SK-MEL-5 (cell line): ENCODE measurements around the gene SOX6. TPM values are rescaled to one million over a fixed set of nuclear protein-coding genes. Genes with fewer than 3 reads are reported as not detected.

Source experiments
- DNase-seq: peaks from one replicate; pipeline ENCODE4 v3.0.0-alpha.2; 2016; ENCODE audit warnings: low read depth, low spot score
- in situ Hi-C: cut with HindIII; loops from 2 replicates; pipeline ENCODE4 v1.10.0; 2016; ENCODE audit warnings: low sequenced_read_pairs, high pct_unique_total_duplicates, low pct_unique_long_range_greater_than_20kb
- total RNA-seq: library from RNA; depleted of rRNA; stranded (reverse); fragments of >200 nt; shearing (Covaris generic); gene quantifications from 2 replicates; pipeline ENCODE4 v1.2.3, GENCODE V29; 2014

Gene SOX6
- total RNA-seq, 1 experiment from 2014 or later = 84.9 TPM

DNA sequence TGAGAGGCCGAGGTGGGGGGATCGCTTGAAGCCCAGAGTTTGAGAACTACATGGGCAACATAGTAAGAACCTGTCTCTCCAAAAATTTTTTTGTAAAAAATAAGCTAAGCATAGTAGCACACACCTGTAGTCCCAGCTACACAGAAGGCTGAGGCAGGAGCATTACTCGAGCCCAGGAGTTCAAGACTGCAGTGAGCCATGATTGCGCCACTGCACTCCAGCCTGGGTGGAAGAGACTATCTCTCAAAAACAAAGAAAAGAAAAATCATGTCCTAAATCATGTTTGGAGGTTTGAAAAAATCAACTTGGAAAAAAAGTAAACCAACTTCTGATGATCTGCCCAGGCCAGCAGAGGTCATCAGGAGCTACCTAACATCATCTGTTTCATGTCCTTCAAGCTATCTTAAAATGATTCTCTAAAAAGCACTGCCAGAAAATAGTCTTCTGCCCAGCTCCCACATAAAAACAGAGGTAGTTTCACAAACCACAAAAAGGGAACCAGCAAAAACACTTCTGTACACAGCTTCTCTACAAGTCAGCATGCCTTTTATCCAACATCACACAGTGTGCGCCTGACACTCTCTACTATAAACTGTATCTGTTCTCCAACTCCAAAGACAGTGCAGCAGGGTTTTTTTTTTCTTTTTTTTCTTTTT lies 165.0 kb downstream of the SOX6 start:
- in situ Hi-C loops = no loop called here
- no peak for DNase-seq

GRCh38 chr11:16186680-16187079 lies 169.7 kb downstream of the SOX6 start:
- in situ Hi-C loops = no loop called here
- DNase-seq = no peak

GRCh38 chr11:16185042-16185441 lies 171.3 kb downstream of the SOX6 start:
- no peak for DNase-seq
- in situ Hi-C loops = no loop called here

GRCh38 chr11:16184588-16184987 lies 171.8 kb downstream of the SOX6 start:
- in situ Hi-C loops = no loop called here
- DNase-seq = peak; percentile 66

DNA sequence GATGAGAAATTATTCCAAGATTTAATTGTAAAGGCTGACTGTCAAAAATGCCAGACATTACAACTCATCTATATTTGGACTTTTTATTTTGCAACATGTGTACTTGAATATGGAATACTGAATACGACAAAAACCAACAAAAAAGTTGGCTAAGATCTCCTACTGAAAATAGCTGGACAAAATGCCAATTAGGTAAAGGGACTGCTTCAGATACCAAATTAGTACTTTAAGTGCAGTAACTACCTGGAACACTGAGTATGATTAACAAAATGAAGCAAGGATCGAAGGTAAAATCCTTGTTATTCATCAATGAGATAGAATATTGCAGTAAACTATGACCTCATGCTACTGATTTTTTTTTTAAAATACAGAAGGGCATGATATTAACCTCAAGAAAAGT lies 173.8 kb downstream of the SOX6 start:
- in situ Hi-C loops = no loop called here
- no peak for DNase-seq

GRCh38 chr11:16180868-16181267 lies 175.5 kb downstream of the SOX6 start:
- in situ Hi-C loops = no loop called here
- DNase-seq = no peak

- DNase-seq = no peak
- in situ Hi-C loops = no loop called here
Measured at GRCh38 chr11:16179676-16180075, 176.7 kb downstream of the SOX6 start.

DNA sequence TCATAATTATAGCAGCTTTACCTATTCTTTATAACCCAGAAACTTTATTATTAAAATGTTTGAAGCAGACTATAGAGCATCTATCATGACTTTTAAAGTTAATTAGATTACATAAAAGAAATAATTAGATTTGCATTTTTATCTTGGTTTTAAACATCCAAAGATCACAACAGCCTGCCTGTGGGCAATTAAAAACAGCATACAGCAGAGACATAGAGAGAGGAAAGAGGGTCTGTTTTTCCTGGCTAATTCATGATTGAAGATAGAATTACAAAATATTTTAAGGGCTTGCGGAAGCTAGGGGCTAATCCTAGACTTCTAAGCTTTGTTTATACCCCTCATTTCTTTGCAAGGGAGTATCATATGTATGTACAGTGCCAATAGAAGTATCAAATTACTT lies 178.1 kb downstream of the SOX6 start:
- in situ Hi-C loops = no loop called here
- DNase-seq = no peak

GRCh38 chr11:16177688-16178087 lies 178.7 kb downstream of the SOX6 start:
- no peak for DNase-seq
- in situ Hi-C loops = no loop called here

DNA sequence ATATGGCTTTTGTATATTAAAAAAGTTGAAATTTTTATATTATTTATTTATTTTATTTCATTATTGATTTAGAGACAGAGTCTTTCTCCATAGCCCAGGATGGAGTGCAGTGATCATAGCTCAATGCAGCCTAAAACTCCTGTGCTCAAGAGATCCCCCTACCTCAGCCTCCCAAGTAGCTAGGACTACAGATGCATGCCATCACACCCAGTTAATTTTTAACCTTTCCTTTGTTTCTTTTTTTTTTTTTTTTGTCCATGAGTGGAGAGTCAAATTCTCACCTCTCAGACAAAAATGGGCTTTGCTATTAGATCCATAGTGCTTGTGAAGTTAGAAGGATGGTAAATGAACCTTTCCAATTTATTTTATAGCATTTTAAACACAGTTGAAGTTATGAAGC lies 182.5 kb downstream of the SOX6 start:
- DNase-seq = no peak
- in situ Hi-C loops = no loop called here

DNA sequence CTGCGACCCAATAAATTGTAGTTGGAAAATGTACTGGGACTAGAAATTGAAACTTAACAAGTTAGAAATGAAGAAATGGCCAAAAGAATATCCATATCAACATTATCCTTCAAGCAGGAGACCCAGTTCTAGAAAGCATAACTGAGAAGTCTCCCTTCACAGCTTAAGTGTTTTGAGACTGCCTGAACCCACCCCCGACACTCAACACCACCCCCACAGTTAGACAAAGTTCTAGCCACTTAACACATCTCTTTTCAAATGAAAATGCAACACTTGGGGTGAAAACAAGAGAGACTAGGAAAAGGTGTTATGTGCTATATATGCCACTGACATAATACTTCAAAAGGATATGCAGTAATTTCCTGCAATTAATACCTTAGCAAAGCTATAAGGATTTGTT lies 184.5 kb downstream of the SOX6 start:
- no peak for DNase-seq
- in situ Hi-C loops = no loop called here

GRCh38 chr11:16169956-16170847 lies 186.1 kb downstream of the SOX6 start:
- no peak for DNase-seq
- in situ Hi-C loops = no loop called here

- in situ Hi-C loops = no loop called here
- DNase-seq = peak; percentile 23
Measured at GRCh38 chr11:16169541-16169940, 186.8 kb downstream of the SOX6 start.

DNA sequence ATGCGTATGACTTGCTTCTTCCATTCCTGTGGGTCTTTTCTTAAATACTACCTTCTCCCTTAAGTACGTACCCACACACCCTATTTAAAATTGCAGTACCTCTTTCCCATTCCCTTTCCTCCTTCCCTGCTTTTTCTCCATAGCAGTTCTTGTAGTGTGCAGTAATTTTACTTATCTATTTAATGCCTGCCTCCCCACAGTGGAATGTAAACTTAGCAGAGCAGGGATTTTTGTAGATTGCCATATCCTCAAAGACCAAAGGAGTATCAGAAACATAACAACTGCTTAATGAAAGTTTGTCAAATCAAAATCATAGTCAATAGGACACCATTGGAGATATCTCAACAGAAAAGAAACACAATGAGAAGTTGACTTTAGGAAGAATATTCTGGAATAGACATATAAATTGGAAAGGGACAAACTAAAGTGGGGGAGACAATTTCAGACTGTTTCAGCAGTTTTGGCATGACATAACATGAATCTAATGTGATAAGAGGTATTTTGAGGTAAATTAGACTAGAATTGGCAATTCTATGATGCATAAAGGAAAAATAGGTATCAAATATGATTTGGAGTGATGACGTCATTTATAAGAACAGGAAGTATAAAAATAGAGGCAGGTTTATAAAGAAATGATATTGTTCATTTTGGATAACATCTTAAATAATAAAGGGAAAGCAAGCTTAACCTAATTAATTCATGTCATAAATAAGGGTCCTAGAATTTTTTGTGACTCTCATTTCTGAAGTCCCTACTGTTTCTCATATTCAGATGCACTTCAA lies 188.4 kb downstream of the SOX6 start:
- DNase-seq = no peak
- in situ Hi-C loops = no loop called here

DNA sequence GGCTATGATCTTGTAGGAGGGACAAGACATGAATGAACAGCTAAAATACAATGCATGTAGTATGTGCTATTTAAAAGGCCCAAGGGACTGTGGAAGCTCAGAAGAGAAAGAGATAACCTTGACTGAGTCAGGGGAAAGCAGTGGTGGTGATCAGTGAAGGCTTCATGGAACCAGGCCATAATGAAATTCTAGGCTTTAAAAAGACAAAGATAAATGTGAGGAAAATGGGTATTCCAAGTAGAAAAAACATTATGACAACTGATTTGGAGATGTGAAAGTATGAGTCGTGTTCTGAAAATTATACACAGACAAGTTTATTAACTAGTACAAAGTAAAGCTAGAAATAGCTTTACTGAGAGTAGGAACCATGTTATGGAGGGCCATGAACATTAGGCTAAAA lies 189.8 kb downstream of the SOX6 start:
- in situ Hi-C loops = no loop called here
- no peak for DNase-seq

GRCh38 chr11:16160146-16160545 lies 196.2 kb downstream of the SOX6 start:
- no peak for DNase-seq
- in situ Hi-C loops = no loop called here

GRCh38 chr11:16158426-16158994 lies 197.8 kb downstream of the SOX6 start:
- in situ Hi-C loops = no loop called here

GRCh38 chr11:16157327-16157726 lies 199.0 kb downstream of the SOX6 start:
- no peak for DNase-seq
- in situ Hi-C loops = no loop called here

More at GRCh38 chr11:16158426-16158994, 197.8 kb downstream of the SOX6 start:
- DNase-seq = no peak
